HT-29 (cell line): ENCODE measurements around the gene IER2. TPM values are rescaled to one million over a fixed set of nuclear protein-coding genes. Genes with fewer than 3 reads are reported as not detected.
"Not testable (repeated sequence)": the region's sequence is repeated elsewhere in the genome, so short reads cannot be mapped to it uniquely, and the experiment has no call there.

Experiments
- DNase-seq: peaks from one replicate; pipeline ENCODE4 v3.0.0-alpha.2; 2015; ENCODE audit warnings: low spot score
- total RNA-seq: library from RNA; depleted of rRNA; stranded (reverse); fragments of >200 nt; shearing (Covaris generic); gene quantifications from 2 replicates; pipeline ENCODE4 v1.2.3, GENCODE V29; 2014

IER2 gene
- total RNA-seq, 1 experiment from 2014 or later = 159 TPM

DNA sequence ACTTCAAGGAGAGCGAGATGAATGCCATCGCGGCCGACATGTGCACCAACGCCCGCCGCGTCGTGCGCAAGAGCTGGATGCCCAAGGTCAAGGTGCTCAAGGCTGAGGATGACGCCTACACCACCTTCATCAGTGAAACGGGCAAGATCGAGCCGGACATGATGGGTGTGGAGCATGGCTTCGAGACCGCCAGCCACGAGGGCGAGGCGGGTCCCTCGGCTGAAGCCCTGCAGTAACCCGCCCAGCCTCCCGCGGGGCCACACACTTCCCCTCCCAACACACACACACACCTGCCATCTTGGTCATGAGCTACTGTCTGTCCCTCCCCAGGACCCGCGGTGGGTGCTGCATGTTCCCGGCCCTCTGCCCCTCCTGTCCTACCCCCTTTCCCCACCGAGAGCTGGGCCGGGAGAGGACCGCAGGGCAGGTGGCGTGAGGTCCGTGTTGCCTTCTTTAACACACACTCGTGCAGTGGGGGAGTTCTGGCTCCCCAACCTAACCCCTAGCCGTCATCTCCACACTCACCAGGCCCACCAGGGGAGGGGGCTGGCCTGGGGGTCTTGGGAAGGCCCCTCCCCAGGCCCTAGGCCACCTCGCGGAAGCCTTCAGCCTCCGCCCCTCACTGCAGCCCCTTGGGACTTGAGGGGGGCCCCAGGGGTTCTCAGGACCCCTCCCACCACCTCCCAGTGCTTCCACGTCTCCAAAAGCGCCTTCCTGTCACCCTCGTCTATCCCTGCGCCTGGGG lies 11.9 kb upstream of the IER2 start:
- no peak for DNase-seq

DNA sequence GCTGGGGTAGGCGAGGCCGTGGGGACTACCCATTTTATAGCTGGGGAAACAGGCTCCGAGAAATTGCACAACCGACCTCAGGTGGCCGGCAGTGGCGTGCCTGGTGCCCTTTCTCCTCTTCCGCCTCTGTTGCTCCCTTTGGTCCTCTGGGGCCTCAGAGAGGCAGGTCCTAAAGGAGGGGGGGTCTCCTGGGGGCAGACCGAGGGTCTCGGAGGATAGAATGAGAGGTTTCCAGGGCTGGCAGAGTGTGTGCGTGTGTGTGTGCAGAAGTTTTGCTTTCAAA lies 11.4 kb upstream of the IER2 start:
- no peak for DNase-seq

DNA sequence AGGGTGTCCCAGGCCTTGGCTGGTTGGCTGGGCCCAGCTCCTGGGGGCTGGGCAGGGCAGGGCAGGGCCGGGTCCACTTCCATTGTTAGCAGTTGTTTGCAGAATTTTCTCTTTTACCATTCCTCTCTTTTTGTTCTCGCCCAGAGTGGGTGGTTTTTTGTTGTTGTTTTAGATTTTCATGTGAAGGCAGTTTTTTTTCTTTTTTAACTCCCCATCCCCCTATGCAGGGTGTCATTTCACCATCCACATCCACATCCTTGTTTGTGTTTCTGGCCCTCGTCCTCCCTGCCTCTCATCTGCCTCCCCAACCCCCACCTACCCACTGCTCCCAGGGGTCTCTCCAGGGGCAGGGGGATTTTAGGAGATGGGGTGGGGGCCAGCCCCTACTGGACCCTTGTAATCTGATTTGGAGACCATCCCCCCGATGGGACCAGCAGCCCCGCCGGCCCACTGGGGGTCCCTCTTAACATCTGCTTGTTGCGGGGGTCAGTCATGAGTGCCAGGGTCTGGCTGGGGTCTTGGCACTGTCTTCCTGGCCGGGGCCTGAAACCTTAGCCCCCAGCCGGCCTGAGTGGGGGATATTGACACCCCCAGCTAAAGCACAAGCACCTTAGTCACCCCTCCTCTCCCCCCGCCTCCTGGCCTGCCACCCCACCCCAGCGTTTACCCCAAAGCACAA lies 10.4 kb upstream of the IER2 start:
- no peak for DNase-seq

DNA sequence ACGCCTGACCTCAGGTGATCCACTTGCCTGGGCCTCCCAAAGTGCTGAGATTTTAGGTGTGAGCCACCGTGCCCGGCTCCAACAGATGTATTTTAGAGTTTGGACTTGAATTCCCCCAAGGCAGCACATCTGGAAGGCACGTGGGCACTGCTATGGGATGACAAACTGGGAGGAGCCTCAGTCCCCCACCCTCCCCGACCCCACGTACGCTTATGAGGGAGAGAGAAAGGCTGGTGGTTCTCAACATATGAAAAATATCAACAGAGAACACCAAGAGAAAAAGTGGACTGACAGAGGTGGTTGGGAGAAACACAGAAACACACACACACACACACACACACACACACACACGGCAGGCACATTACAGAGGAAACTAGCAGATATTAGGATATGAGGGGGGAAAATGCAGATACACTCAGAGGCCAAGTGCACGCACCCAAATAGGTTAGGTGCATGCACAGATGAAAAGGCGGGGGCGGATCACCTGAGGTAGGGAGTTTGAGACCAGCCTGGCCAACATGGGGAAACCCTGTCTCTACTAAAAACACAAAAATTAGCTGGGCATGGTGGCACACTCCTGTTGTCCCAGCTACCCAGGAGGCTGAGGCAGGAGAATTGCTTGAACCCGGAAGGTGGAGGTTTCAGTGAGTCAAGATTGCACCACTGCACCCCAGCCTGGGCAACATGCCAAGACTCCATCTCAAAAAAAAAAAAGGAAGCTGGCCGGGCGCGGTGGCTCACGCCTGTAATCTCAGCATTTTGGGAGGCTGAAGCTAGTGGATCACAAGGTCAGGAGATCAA lies 3.2 kb upstream of the IER2 start:
- no peak for DNase-seq

DNA sequence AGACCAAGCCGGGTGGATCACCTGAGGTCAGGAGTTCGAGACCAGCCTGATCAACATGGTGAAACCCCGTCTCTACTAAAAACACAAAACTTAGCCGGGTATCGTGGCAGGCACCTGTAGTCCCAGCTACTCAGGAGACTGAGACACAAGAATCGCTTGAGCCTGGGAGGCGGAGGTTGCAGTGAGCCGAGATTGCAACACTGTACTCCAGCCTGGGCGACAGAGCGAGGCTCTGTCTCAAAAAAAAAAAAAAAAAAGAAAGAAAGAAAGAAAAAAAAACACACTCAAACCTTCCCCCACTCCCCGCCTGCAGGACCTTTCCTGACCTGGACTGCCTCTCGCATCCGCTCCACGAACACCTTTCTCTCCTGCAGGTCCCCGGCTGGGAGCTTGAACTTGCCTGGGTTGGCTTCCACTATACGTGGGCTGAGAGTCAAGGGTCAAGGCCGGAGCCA lies 1.0 kb upstream of the IER2 start:
- DNase-seq = not testable (repeated sequence)

DNA sequence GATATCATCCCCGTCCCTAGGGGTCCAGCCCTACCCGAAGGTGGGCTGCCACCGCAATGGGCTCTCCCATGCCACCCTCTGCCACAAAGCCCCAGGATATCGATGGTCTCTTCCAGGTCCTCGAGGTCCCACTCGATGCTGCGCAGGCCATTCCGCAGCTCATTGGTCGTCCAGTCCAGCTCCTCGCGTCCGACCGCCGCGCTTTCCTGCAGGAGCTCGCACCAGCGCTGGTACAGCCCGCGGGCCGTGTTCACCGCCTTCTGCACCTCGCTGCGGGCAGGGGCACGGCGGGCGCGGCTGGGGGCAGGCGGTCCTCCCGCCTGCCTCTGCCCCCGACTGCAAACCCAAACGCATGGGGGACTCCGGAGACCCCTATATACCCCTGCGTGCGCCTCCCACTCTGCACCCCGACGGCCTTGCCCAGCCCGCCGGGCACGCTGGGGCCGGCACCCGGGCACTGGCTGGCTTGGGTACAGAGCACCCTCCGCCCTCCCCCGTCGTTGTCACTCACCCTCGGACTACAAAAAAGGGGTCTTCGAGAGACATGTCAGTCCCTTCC lies 504 bp upstream of the IER2 start:
- peak; percentile 33 for DNase-seq

DNA sequence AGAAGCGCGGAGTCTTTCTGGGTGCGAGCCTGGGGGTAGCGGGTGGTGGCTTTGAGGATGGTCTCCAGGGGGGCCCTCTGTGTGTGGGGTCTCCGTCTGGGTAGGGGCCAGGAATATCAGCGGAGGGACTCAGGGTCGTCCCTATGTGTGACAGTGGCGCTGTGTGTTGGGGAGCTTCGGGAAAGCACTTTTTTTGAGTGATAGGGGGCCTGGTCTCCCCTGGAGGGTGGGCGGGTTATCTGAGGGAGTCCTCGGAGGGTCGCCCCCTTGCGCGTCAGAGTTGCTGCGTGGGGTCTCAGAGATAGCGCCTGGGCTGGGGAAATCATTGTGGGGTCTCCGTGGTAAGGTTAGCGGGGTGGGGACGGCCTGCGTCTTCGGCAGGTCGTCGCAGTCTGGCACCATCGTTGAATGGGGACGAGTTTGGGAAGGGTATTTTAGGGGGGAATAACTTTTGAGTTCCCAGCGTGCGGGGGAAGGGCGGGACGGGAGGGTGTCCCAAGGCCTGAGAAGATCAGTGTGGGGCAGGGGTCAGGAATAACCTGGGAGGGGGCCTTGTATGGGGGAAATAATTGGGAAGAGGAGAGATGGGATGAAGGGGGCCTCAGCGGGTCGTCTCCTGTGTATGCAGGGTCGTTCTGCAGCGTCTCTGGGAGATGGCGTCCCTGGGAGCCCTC lies 857 bp downstream of the IER2 start:
- no peak for DNase-seq

DNA sequence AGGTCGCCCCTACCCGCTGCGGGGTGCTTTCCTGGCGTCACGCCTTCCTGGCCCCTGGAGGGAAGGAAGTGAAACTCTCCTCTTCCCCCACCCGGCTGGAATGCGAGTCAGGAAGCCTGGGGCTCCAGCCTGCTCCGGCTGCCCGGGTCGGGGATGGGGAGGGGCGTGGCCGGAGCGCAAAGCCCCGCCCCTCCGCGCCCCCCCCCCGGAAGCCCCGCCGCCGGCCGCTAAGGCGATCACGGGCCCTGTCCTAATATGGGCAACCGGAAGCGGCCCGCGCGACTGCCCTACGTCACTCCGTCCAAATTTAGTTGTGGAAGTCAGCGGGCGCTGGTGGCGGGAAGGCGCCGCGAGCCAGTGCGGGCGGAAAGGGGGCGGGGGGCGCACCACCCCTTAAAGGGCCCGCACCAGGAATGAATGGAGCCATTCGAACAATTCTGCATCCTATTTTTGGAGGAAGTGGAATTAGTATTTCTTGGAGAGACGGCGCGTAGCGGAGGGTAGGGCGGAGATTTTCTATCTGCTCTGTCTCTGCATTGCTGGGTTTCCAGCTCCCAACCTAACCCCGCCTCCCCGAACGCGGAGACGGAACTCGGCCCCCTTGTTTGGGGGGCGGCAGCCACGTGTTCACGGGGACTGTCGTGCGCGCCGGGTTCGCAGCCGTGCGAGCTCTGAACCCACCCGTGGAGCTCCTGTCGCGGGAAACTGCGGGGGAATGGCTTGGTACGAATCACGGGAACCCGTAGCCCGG lies 1.6 kb downstream of the IER2 start:
- peak; percentile 91 for DNase-seq

DNA sequence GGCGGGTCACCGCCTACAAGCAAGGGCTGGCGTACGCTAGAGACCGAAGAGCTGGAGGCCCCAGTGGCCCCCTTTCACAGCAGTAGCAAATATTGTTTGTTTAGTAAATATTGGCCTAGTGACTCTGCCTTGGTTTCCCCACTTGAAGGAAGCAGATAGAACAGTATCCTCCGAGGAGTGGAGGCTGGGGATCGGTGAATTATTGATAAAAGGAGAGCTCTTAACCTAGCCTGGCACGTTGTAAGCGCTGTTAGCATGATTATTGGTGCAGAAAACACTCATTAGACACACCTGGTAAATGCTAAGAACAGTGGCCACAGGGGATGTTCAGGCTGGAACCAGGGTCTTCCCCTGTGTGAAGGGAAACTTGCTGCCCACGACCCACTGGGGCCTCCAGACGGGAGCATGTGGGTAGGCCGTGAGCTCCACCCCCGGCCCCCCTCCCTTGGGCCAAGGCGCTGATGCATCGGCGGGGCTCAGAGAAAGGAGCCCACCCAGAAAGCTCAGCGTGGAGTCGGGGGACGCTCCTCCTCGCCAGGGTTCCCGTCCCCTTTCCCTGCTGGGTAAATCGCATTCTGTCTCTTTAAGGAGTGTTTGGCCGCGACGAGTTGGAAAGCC lies 2.3 kb downstream of the IER2 start:
- peak; percentile 53 for DNase-seq

DNA sequence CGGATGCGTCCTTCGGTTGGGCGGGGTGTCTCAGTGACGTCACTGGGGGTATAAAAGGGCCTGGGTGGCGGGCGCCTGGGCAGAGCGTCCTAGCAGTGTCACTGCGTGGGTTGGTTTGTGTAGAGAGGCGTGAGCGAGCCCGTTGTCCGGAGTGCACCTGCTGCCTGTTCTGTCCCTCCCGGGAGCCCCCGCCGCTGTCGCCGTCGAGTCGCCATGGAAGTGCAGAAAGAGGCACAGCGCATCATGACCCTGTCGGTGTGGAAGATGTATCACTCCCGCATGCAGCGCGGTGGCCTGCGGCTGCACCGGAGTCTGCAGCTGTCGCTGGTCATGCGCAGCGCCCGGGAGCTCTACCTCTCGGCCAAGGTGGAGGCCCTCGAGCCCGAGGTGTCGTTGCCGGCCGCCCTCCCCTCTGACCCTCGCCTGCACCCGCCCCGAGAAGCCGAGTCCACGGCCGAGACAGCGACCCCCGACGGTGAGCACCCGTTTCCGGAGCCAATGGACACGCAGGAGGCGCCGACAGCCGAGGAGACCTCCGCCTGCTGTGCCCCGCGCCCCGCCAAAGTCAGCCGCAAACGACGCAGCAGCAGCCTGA lies 2.9 kb downstream of the IER2 start:
- peak; percentile 92 for DNase-seq

DNA sequence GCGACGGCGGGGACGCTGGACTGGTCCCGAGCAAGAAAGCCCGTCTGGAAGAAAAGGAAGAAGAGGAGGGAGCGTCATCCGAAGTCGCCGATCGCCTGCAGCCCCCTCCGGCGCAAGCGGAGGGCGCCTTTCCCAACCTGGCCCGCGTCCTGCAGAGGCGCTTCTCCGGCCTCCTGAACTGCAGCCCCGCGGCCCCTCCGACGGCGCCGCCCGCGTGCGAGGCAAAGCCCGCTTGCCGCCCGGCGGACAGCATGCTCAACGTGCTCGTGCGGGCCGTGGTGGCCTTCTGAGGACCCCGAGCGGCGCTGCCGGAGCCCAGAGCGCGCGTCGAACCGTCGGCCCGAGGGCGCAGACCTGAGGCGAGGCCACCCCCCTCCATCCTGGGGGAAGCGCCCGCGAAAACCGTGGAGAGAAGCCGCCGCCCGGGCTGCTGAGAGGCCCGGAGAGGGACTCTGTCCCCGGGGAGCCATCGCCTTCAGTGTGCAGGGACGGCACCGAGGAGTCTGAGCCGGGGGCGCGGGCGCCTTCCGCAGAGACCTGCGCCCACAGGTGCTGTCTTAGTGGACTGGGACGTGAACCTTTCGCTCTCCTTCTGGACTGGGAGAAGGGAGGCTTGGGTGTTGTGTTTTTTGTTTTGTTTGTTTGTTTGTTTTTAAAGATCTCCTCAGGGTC lies 3.5 kb downstream of the IER2 start:
- DNase-seq = peak; percentile 17

DNA sequence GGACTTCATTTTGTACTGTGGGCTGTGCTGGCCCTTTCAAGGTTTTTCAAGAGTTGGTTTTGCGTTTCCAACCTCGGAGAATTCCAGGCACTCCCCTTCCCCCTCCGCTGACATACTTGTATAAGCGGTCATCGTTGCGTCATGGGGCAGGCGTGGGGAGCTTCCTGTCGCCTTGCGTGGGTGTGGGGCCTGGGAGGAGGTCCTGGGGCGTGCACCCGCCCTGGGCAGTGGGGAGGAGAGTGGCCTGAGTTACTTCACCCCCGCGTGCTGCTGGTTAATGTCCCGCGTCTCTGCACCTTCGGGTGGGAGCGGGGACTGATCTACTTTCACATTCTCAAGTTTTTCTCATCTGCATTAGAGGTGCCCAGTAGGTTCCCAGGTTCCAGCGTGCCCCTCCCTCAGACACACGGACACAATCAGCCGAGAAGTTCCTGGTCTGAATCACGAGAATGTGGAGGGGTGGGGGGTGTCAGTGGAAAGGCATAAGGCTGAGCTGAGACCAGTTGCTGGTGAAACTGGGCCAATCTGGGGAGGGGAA lies 4.1 kb downstream of the IER2 start:
- peak; percentile 35 for DNase-seq

DNA sequence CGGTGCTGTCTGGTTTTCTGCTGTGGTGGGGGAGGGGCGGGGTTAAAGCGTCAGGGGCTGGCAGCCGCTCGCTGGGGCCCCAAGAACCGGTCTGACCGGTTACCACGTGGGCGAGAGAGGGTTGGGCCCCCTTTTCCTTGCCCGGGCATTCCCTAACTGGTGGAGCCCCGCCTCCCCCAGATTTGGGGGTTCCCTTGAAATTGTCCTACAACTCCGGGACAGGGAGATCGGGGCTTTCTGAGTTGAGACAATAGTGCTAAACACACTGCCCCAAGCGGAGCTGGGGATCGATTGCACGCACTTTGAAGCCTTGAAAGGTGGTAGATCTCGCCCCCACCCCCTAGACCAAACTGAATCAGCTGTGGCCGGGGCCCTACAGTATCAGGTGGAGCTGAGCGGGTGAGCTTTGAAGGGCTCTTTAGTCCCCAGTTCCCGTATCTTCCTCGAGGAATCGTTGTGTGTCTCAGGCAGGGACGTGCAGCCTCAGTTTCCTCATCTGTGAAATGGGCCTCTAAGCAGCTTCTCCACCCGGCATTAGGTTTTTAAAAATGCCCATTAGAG lies 4.8 kb downstream of the IER2 start:
- DNase-seq = peak; percentile 86

DNA sequence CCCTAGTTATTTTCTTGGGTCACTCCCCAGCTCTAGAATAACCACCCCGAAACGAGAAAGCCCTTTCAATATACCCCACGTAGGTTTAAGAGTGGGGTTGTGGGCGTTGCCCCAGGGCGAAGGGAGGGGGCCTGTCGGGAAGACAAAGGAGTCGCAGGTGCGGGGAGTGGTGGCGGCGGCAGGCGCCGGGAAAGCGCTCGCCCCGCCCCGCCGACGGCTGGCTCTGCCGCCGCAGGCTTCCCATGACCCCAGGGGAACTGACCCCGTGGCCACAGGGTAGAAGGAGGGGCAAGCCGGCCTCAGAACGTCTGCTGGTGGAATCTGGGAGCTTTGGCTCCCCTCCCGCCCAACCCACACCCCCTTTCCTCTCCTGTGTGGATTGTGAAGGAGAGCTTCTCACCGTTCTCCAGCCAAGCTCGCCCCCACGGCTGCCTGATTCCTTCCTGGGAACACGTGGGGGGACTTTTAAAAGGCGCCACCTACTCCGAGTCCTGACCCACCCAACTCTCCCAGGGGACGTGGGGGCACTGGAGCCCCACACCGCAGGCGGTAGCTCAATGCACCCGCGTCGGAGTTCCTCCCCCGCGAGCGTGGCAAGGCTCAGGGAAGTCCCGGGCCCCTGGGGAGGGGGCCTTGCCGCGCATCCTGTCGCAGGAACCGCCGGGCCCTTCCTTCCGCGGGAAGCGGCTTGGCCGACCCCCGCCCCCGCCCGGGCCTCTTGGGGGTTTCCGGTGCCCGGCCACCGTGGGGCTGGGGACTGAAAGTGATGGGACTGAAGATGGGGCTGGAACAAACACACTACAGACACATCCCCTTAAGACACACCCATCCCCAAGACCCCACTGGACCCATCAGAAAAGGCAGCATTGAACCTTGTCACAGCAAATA lies 5.5 kb downstream of the IER2 start:
- DNase-seq = peak; percentile 73

DNA sequence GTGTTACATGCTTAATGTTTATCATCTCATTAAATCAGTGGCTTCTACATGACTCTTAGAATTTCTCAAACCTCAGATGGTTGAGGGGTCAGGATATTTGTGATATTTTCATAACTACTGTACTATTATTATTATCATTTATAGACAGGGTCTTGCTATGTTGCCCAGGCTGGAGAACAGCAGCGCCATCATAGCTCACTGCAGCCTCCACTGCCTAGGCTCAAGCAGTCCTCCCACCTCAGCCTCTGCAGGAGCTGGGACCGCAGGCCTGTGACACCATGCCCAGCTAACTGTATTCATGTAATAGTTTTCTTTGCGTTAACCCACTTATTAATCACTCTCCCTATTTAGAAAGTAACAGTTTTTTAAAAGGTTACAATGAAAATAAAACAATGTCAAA lies 9.5 kb downstream of the IER2 start:
- DNase-seq = no peak

DNA sequence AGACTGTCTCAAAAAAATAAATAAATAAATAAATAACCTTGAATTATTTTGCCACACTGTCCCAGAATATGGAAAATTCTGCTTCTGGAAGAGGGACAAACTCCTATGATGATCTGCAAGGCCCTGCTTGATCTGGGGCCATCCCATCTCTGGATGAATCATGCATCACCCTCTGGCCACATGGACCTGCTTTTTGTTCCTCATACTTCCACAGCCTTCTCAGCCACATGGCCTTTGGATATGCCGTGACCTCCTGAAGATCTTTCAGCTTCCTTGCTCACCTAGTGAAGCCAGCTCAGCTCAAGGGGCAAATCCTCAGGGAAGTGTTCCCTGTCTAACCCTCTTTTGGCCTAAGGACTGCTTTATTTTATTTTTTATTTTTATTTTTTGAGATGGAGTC lies 10.3 kb downstream of the IER2 start:
- peak; percentile 23 for DNase-seq

DNA sequence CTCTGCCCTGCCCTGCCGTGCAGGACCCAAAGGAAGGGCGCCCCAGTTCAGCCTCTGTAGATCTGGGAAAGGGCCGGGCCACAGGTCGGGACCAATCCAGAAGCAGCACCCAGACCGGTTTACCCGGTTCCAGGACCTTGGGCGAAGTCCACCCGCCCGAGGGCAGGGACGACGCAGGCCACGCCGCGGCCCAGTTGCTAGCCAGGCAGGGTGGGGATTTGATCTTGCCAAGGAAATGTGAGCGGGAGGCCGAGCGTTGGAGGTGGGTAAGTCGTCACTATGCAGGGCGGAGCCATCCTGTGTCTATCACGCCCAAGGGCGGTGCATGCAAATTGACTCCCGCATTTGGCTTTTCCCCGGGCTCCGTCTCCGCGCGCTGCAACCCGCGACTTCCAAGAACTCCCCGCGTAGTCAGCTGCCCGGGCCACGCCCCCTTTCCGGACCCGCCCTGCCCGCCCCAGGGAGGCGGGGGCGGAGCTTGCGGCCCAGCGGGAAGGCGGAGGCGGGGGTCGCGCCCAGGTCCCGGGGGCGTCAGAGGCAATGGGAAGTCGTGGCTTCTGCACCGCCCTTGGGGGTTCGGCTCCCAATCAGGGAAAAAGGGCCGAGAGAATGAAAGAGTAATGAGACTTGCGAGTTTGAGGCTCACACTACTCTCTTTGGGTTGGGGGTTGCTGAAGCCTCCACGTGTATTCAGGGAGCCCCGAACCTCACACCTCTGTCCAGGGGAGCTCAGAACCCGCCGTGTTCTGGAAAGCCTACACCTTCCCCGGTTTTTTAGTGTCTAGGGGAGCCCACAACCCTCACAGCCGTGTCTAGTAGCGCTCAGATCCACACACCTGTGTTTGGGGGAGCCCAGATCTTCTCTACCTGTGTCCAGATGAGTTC lies 12.8 kb downstream of the IER2 start:
- peak; percentile 95 for DNase-seq
